ENCODE measurements around the gene PTPRS. TPM values are rescaled to one million over a fixed set of nuclear protein-coding genes. Genes with fewer than 3 reads are reported as not detected.
A peak's percentile ranks its signal among the peaks of the same experiment; 100 is the strongest.

The PTPRS gene
- polyA plus RNA-seq, 1 donor (not counting 4 experiments of a cell fraction or from before 2014, with no cell fraction given) = 2.5 TPM

- Histone ChIP-seq H3K9me1 (ENCODE audit: control insufficient read depth, extremely low read depth, insufficient read depth, low read length) (no peaks in the 10 kb centered on the region), H3K27ac (ENCODE audit: control insufficient read depth, insufficient read depth, low read length) (no peak overlapping the region), H2AFZ (ENCODE audit: control insufficient read depth, low read length) (no peak overlapping the region), H3K4me2 (ENCODE audit: control insufficient read depth, extremely low read depth, insufficient read depth, low read depth, low read length) (no peak overlapping the region), H3K9me3 (ENCODE audit: control insufficient read depth, low read depth, low read length) (no peaks in the 10 kb centered on the region), H3K27me3 (ENCODE audit: control insufficient read depth, extremely low read depth, insufficient read depth, low read length) (no peaks in the 10 kb centered on the region), H3K36me3 (ENCODE audit: control insufficient read depth in 2 of 2, extremely low read depth in 1 of 2, insufficient read depth in 2 of 2, low read length in 2 of 2) (no peaks in the 10 kb centered on the region), H3K79me2 (ENCODE audit: control insufficient read depth, insufficient read depth, low read length) (no peaks in the 10 kb centered on the region), H3K4me3 (ENCODE audit: control insufficient read depth in 2 of 3, extremely low read depth in 1 of 3, insufficient read depth in 2 of 3, low read depth in 1 of 3, low read length in 3 of 3) (no peak overlapping the region), H3K9ac (ENCODE audit: control insufficient read depth, extremely low read depth, insufficient read depth, low read length) (no peak overlapping the region), H4K20me1 (ENCODE audit: control insufficient read depth, extremely low read depth, insufficient read depth, low read length) (no peaks in the 10 kb centered on the region), H3K4me1 (ENCODE audit: control insufficient read depth, extremely low read depth, insufficient read depth, low read length) (peaks cover 8% of the 10 kb centered on the region)
- DNase-seq (ENCODE audit: low read depth, low spot score) (no peak), FAIRE-seq (no peak)
- TF ChIP-seq EZH2 (IDR thresholded peaks at IDR 0.05; ENCODE audit: low read length) = no peak
- dilution Hi-C loops (cut with MboI; ENCODE audit: extremely low pct_ligation_motif_present, low sequenced_read_pairs) = no loop called here
Measured at GRCh38 chr19:5312058-5312457, 28.6 kb downstream of the PTPRS start.

GRCh38 chr19:5309438-5310204 lies 31.0 kb downstream of the PTPRS start:
- no peak for FAIRE-seq
- Histone ChIP-seq H3K27ac (ENCODE audit: control insufficient read depth, insufficient read depth, low read length) (no peak overlapping the region), H3K79me2 (ENCODE audit: control insufficient read depth, insufficient read depth, low read length) (no peaks in the 10 kb centered on the region), H3K4me3 (ENCODE audit: control insufficient read depth in 2 of 3, extremely low read depth in 1 of 3, insufficient read depth in 2 of 3, low read depth in 1 of 3, low read length in 3 of 3) (no peak overlapping the region), H2AFZ (ENCODE audit: control insufficient read depth, low read length) (no peak overlapping the region), H3K27me3 (ENCODE audit: control insufficient read depth, extremely low read depth, insufficient read depth, low read length) (no peaks in the 10 kb centered on the region), H3K4me2 (ENCODE audit: control insufficient read depth, extremely low read depth, insufficient read depth, low read depth, low read length) (no peak overlapping the region), H3K9me3 (ENCODE audit: control insufficient read depth, low read depth, low read length) (no peaks in the 10 kb centered on the region), H3K9ac (ENCODE audit: control insufficient read depth, extremely low read depth, insufficient read depth, low read length) (no peak overlapping the region), H4K20me1 (ENCODE audit: control insufficient read depth, extremely low read depth, insufficient read depth, low read length) (no peaks in the 10 kb centered on the region), H3K4me1 (ENCODE audit: control insufficient read depth, extremely low read depth, insufficient read depth, low read length) (peaks cover 8% of the 10 kb centered on the region), H3K9me1 (ENCODE audit: control insufficient read depth, extremely low read depth, insufficient read depth, low read length) (no peaks in the 10 kb centered on the region), H3K36me3 (ENCODE audit: control insufficient read depth in 2 of 2, extremely low read depth in 1 of 2, insufficient read depth in 2 of 2, low read length in 2 of 2) (no peaks in the 10 kb centered on the region)
- DNase-seq (ENCODE audit: low read depth, low spot score) = no peak
- dilution Hi-C loops (cut with MboI; ENCODE audit: extremely low pct_ligation_motif_present, low sequenced_read_pairs) = no loop called here
- no peak for TF ChIP-seq EZH2 (IDR thresholded peaks at IDR 0.05; ENCODE audit: low read length)
- TF ChIP-seq, protein P1, sequence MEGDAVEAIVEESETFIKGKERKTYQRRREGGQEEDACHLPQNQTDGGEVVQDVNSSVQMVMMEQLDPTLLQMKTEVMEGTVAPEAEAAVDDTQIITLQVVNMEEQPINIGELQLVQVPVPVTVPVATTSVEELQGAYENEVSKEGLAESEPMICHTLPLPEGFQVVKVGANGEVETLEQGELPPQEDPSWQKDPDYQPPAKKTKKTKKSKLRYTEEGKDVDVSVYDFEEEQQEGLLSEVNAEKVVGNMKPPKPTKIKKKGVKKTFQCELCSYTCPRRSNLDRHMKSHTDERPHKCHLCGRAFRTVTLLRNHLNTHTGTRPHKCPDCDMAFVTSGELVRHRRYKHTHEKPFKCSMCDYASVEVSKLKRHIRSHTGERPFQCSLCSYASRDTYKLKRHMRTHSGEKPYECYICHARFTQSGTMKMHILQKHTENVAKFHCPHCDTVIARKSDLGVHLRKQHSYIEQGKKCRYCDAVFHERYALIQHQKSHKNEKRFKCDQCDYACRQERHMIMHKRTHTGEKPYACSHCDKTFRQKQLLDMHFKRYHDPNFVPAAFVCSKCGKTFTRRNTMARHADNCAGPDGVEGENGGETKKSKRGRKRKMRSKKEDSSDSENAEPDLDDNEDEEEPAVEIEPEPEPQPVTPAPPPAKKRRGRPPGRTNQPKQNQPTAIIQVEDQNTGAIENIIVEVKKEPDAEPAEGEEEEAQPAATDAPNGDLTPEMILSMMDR (optimal IDR thresholded peaks at IDR 0.05 in 1 of 3, IDR thresholded peaks at IDR 0.05 in 1 of 3, conservative IDR thresholded peaks at IDR 0.05 in 1 of 3; ENCODE audit: extremely low read depth in 1 of 3, insufficient read depth in 2 of 3, low read length in 3 of 3) = peak in 1 of 3 experiments; percentile 11

All from keratinocyte (primary cell).